ENCODE data around the gene KPNA2. TPM values are rescaled to one million over a fixed set of nuclear protein-coding genes. Genes with fewer than 3 reads are reported as not detected.

Gene KPNA2
- total RNA-seq, 2 donors from 2014 or later = 248 to 310 TPM

- H3K9me3 ChIP-seq (ENCODE audit: control insufficient read depth, low read length) = no peaks in the 10 kb centered on the region
- no peaks in the 10 kb centered on the region for H3K36me3 Mint-ChIP-seq (ENCODE audit: low read depth)
- peak; percentile 50 for DNase-seq
- peaks cover 15% of the 10 kb centered on the region for H3K4me1 Mint-ChIP-seq
- TF ChIP-seq CTCF (conservative IDR thresholded peaks at IDR 0.05) = no peak
- H3K4me1 ChIP-seq (ENCODE audit: control insufficient read depth, insufficient read depth, low read length) = peaks cover 4% of the 10 kb centered on the region
- no peak overlapping the region for H3K4me3 Mint-ChIP-seq
- no peak overlapping the region for H3K4me3 ChIP-seq (ENCODE audit: low read length)
- WGBS, 2 experiments (ENCODE audit: insufficient coverage in 1 of 2, insufficient read length in 1 of 2) = 94 to 100% methylated on average over 1 to 2 of the region's 3 CpGs
- H3K9ac ChIP-seq (ENCODE audit: extremely low read depth, low read length, poor library complexity, severe bottlenecking) = no peak overlapping the region
- H3K27me3 ChIP-seq (ENCODE audit: control insufficient read depth, insufficient read depth, low read length, poor library complexity, severe bottlenecking) = peaks cover 25% of the 10 kb centered on the region
- H3K9me3 Mint-ChIP-seq = peaks cover 1% of the 10 kb centered on the region
- H3K27ac Mint-ChIP-seq = no peak overlapping the region
- H3K36me3 ChIP-seq (ENCODE audit: control insufficient read depth, insufficient read depth, low read length) = no peaks in the 10 kb centered on the region
- peaks cover 34% of the 10 kb centered on the region for H3K27me3 Mint-ChIP-seq (ENCODE audit: insufficient read depth)
- no peak overlapping the region for H3K27ac ChIP-seq (ENCODE audit: low read depth, low read length)
Observed at GRCh38 chr17:67999291-67999911, 36.1 kb upstream of the KPNA2 start.

- 95 to 100% methylated on average over 1 of the region's 3 CpGs for WGBS, 2 experiments (ENCODE audit: insufficient coverage in 1 of 2, insufficient read length in 1 of 2)
- Histone ChIP-seq H3K9me3 (ENCODE audit: control insufficient read depth, low read length) (no peaks in the 10 kb centered on the region), H3K9ac (ENCODE audit: extremely low read depth, low read length, poor library complexity, severe bottlenecking) (no peak overlapping the region), H3K36me3 (ENCODE audit: control insufficient read depth, insufficient read depth, low read length) (no peaks in the 10 kb centered on the region), H3K4me3 (ENCODE audit: low read length) (no peak overlapping the region), H3K4me1 (ENCODE audit: control insufficient read depth, insufficient read depth, low read length) (no peaks in the 10 kb centered on the region), H3K27ac (ENCODE audit: low read depth, low read length) (no peak overlapping the region), H3K27me3 (ENCODE audit: control insufficient read depth, insufficient read depth, low read length, poor library complexity, severe bottlenecking) (no peaks in the 10 kb centered on the region)
- H3K9me3 Mint-ChIP-seq = peaks cover 1% of the 10 kb centered on the region
- H3K27me3 Mint-ChIP-seq (ENCODE audit: insufficient read depth) = no peaks in the 10 kb centered on the region
- H3K27ac Mint-ChIP-seq = no peak overlapping the region
- H3K4me1 Mint-ChIP-seq = peaks cover 3% of the 10 kb centered on the region
- no peak overlapping the region for H3K4me3 Mint-ChIP-seq
- DNase-seq = peak; percentile 18
- TF ChIP-seq CTCF (conservative IDR thresholded peaks at IDR 0.05) = no peak
- no peaks in the 10 kb centered on the region for H3K36me3 Mint-ChIP-seq (ENCODE audit: low read depth)
Observed at GRCh38 chr17:68004201-68004600, 31.3 kb upstream of the KPNA2 start.

- no peak overlapping the region for H3K4me3 Mint-ChIP-seq
- no peaks in the 10 kb centered on the region for H3K27me3 Mint-ChIP-seq (ENCODE audit: insufficient read depth)
- Histone ChIP-seq H3K4me3 (ENCODE audit: low read length) (no peak overlapping the region), H3K4me1 (ENCODE audit: control insufficient read depth, insufficient read depth, low read length) (no peaks in the 10 kb centered on the region), H3K9ac (ENCODE audit: extremely low read depth, low read length, poor library complexity, severe bottlenecking) (no peak overlapping the region), H3K27me3 (ENCODE audit: control insufficient read depth, insufficient read depth, low read length, poor library complexity, severe bottlenecking) (no peaks in the 10 kb centered on the region), H3K9me3 (ENCODE audit: control insufficient read depth, low read length) (no peaks in the 10 kb centered on the region), H3K27ac (ENCODE audit: low read depth, low read length) (no peak overlapping the region), H3K36me3 (ENCODE audit: control insufficient read depth, insufficient read depth, low read length) (no peaks in the 10 kb centered on the region)
- TF ChIP-seq CTCF (conservative IDR thresholded peaks at IDR 0.05) = no peak
- no peaks in the 10 kb centered on the region for H3K9me3 Mint-ChIP-seq
- DNase-seq = peak; percentile 41
- no peaks in the 10 kb centered on the region for H3K36me3 Mint-ChIP-seq (ENCODE audit: low read depth)
- no peak overlapping the region for H3K27ac Mint-ChIP-seq
- 92 to 94% methylated on average over 2 to 6 of the region's 6 CpGs for WGBS, 2 experiments (ENCODE audit: insufficient coverage in 1 of 2, insufficient read length in 1 of 2)
- H3K4me1 Mint-ChIP-seq = no peaks in the 10 kb centered on the region
Observed at GRCh38 chr17:68006797-68007196, 28.7 kb upstream of the KPNA2 start.
